PC-9 (cell line): Measurements from ENCODE around the gene IFTAP.

Source experiments
- EZH2 ChIP-seq: fragments of 200-600 bp; sonication (generic); IDR thresholded peaks from 2 replicates; pipeline ENCODE4 v1.8.0; 2017; ENCODE audit warnings: antibody characterized with exemption, low read depth
- TF ChIP-seq, protein P1 (sequence below): fragments of 200-600 bp; sonication (generic); conservative IDR thresholded peaks from 2 replicates; pipeline ENCODE4 v1.6.1; 2017; ENCODE audit warnings: mixed run types, antibody characterized with exemption, mild to moderate bottlenecking, moderate library complexity

DNA sequence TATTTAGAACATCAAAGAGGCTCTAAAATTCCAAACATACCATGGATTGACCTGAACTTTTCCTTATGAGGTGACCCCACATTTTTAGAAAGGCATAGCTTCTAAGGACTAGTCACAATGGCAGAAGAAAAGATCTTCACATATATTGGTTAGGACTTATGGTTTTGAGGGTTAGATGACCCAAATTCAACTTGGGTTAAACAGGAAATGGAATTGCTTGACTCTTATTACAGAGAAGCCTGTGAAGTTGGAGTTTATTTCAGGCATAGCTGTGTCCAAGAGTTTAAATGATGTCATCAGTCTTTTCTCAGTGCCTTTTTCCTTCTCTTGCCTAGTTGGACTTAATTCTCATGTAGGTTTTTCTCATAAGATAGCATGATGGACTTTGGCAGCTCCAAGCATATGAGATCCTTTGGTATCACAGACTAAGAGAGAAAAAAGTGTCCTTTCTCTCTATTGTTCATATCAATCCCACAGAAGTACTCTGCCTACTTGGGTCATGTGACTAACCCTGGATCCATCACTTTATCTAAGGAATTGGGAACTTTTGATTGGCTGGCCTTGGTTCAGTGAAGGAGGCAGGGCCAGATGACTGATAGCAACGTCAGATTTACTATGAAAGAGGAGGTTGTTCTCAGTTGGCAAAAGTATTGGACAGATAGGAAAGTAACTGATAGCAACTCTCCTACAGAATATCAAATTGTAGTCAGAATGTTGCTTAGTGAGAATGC is 43.8 kb upstream of the IFTAP start:
- TF ChIP-seq, protein P1, sequence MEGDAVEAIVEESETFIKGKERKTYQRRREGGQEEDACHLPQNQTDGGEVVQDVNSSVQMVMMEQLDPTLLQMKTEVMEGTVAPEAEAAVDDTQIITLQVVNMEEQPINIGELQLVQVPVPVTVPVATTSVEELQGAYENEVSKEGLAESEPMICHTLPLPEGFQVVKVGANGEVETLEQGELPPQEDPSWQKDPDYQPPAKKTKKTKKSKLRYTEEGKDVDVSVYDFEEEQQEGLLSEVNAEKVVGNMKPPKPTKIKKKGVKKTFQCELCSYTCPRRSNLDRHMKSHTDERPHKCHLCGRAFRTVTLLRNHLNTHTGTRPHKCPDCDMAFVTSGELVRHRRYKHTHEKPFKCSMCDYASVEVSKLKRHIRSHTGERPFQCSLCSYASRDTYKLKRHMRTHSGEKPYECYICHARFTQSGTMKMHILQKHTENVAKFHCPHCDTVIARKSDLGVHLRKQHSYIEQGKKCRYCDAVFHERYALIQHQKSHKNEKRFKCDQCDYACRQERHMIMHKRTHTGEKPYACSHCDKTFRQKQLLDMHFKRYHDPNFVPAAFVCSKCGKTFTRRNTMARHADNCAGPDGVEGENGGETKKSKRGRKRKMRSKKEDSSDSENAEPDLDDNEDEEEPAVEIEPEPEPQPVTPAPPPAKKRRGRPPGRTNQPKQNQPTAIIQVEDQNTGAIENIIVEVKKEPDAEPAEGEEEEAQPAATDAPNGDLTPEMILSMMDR: no peak
- TF ChIP-seq EZH2: no peak
